T-helper 17 cell (primary cell): Measurements from ENCODE around the gene RNF7. TPM values are rescaled to one million over a fixed set of nuclear protein-coding genes. Genes with fewer than 3 reads are reported as not detected.
"Not testable (repeated sequence)": the region's sequence is repeated elsewhere in the genome, so short reads cannot be mapped to it uniquely, and the experiment has no call there.

ENCODE experiments used
- ATAC-seq: fragments of 150-1000 bp; cut with Tn5 transposase; 2 replicates; pipeline ENCODE4 v1.10.0; 2021; ENCODE audit warnings: mild to moderate bottlenecking, moderate library complexity
- DNase-seq, 3 donors: peaks; one replicate each; pipeline versions ENCODE4 v3.0.0 to v3.0.0-alpha.2; 2020 to 2021
- H3K9me3 ChIP-seq: one replicate; pipeline ENCODE4 v1.7.0; 2013; ENCODE audit warnings: low read length, mild to moderate bottlenecking; ENCODE audit not compliant: control insufficient read depth, poor library complexity, severe bottlenecking
- H3K27ac Mint-ChIP-seq: one replicate; pipeline ENCODE4 v1.8.0; 2022; ENCODE audit warnings: mild to moderate bottlenecking, moderate library complexity, mixed read lengths
- H3K27me3 Mint-ChIP-seq: one replicate; pipeline ENCODE4 v1.8.0; 2022; ENCODE audit warnings: mixed read lengths
- H3K36me3 Mint-ChIP-seq: one replicate; pipeline ENCODE4 v1.8.0; 2022; ENCODE audit warnings: low read depth, mixed read lengths
- H3K4me1 Mint-ChIP-seq: one replicate; pipeline ENCODE4 v1.8.0; 2022; ENCODE audit warnings: mild to moderate bottlenecking, mixed read lengths
- H3K4me3 Mint-ChIP-seq: one replicate; pipeline ENCODE4 v1.8.0; 2022; ENCODE audit warnings: mild to moderate bottlenecking, moderate library complexity, mixed read lengths
- total RNA-seq, 4 donors: library from RNA in 2 of 4; stranded (reverse) in 2 of 4; gene quantifications; one replicate each; pipeline ENCODE4 v1.2.3 and lab custom pipeline; 2022 to 2026

The RNF7 gene
- total RNA-seq, 2 donors from 2014 or later: 58.3 to 68.2 TPM

- no peak for DNase-seq
- Mint-ChIP-seq H3K27me3 (no peaks in the 10 kb centered on the region), H3K4me3 (no peak overlapping the region), H3K27ac (no peak overlapping the region), H3K4me1 (no peaks in the 10 kb centered on the region), H3K36me3 (peaks cover 3% of the 10 kb centered on the region)
- no peak for ATAC-seq
- H3K9me3 ChIP-seq: no peaks in the 10 kb centered on the region
Observed at GRCh38 chr3:141776885-141777284, 38.8 kb downstream of the RNF7 start.

GRCh38 chr3:141777957-141778813, 40.1 kb downstream of the RNF7 start:
- Mint-ChIP-seq H3K27ac (no peak overlapping the region), H3K36me3 (peaks cover 3% of the 10 kb centered on the region), H3K4me1 (peaks cover under 1% of the 10 kb centered on the region), H3K4me3 (no peak overlapping the region), H3K27me3 (no peaks in the 10 kb centered on the region)
- no peak for DNase-seq
- no peaks in the 10 kb centered on the region for H3K9me3 ChIP-seq
- no peak for ATAC-seq

- H3K27ac Mint-ChIP-seq: no peak overlapping the region
- DNase-seq (no peak), ATAC-seq (no peak)
- H3K27me3 Mint-ChIP-seq: no peaks in the 10 kb centered on the region
- no peak overlapping the region for H3K4me3 Mint-ChIP-seq
- H3K36me3 Mint-ChIP-seq: peaks cover 3% of the 10 kb centered on the region
- peaks cover 2% of the 10 kb centered on the region for H3K4me1 Mint-ChIP-seq
- H3K9me3 ChIP-seq: no peaks in the 10 kb centered on the region
Observed at GRCh38 chr3:141779667-141780066, 41.6 kb downstream of the RNF7 start.

GRCh38 chr3:141782386-141782932, 44.4 kb downstream of the RNF7 start:
- peaks cover 3% of the 10 kb centered on the region for H3K36me3 Mint-ChIP-seq
- DNase-seq: no peak
- H3K27ac Mint-ChIP-seq: no peak overlapping the region
- no peaks in the 10 kb centered on the region for H3K9me3 ChIP-seq
- H3K27me3 Mint-ChIP-seq: no peaks in the 10 kb centered on the region
- no peak for ATAC-seq
- H3K4me1 Mint-ChIP-seq: peaks cover 2% of the 10 kb centered on the region
- no peak overlapping the region for H3K4me3 Mint-ChIP-seq

GRCh38 chr3:141783632-141784031, 45.5 kb downstream of the RNF7 start:
- H3K27ac Mint-ChIP-seq: no peak overlapping the region
- ATAC-seq (no peak), DNase-seq (no peak)
- no peaks in the 10 kb centered on the region for H3K9me3 ChIP-seq
- H3K4me3 Mint-ChIP-seq: no peak overlapping the region
- peaks cover 3% of the 10 kb centered on the region for H3K36me3 Mint-ChIP-seq
- no peaks in the 10 kb centered on the region for H3K27me3 Mint-ChIP-seq
- peaks cover 5% of the 10 kb centered on the region for H3K4me1 Mint-ChIP-seq

GRCh38 chr3:141784096-141784495, 46.0 kb downstream of the RNF7 start:
- Mint-ChIP-seq H3K27ac (no peak overlapping the region), H3K27me3 (no peaks in the 10 kb centered on the region), H3K4me3 (no peak overlapping the region), H3K4me1 (peaks cover 5% of the 10 kb centered on the region), H3K36me3 (peaks cover 3% of the 10 kb centered on the region)
- DNase-seq (no peak), ATAC-seq (no peak)
- H3K9me3 ChIP-seq: no peaks in the 10 kb centered on the region

- no peak for DNase-seq
- peaks cover 5% of the 10 kb centered on the region for H3K4me1 Mint-ChIP-seq
- H3K27ac Mint-ChIP-seq: no peak overlapping the region
- peaks cover 3% of the 10 kb centered on the region for H3K36me3 Mint-ChIP-seq
- H3K27me3 Mint-ChIP-seq: no peaks in the 10 kb centered on the region
- no peaks in the 10 kb centered on the region for H3K9me3 ChIP-seq
- ATAC-seq: no peak
- no peak overlapping the region for H3K4me3 Mint-ChIP-seq
Observed at GRCh38 chr3:141784531-141784930, 46.4 kb downstream of the RNF7 start.

- peaks cover 5% of the 10 kb centered on the region for H3K4me1 Mint-ChIP-seq
- H3K9me3 ChIP-seq: no peaks in the 10 kb centered on the region
- no peaks in the 10 kb centered on the region for H3K36me3 Mint-ChIP-seq
- DNase-seq: no peak
- no peaks in the 10 kb centered on the region for H3K27me3 Mint-ChIP-seq
- H3K4me3 Mint-ChIP-seq: peak overlapping the region; percentile 21
- peak overlapping the region; percentile 27 for H3K27ac Mint-ChIP-seq
- no peak for ATAC-seq
Observed at GRCh38 chr3:141788149-141788548, 50.1 kb downstream of the RNF7 start.

- H3K27me3 Mint-ChIP-seq, H3K36me3 Mint-ChIP-seq, H3K9me3 ChIP-seq, H3K27ac Mint-ChIP-seq, H3K4me1 Mint-ChIP-seq, H3K4me3 Mint-ChIP-seq, ATAC-seq, DNase-seq: not testable (repeated sequence)
Observed at GRCh38 chr3:141788750-141789149, 50.7 kb downstream of the RNF7 start.

GRCh38 chr3:141789281-141789680, 51.2 kb downstream of the RNF7 start:
- no peaks in the 10 kb centered on the region for H3K9me3 ChIP-seq
- no peak overlapping the region for H3K27ac Mint-ChIP-seq
- no peaks in the 10 kb centered on the region for H3K27me3 Mint-ChIP-seq
- no peaks in the 10 kb centered on the region for H3K36me3 Mint-ChIP-seq
- ATAC-seq: no peak
- no peak for DNase-seq
- no peak overlapping the region for H3K4me3 Mint-ChIP-seq
- H3K4me1 Mint-ChIP-seq: peaks cover 9% of the 10 kb centered on the region

GRCh38 chr3:141790171-141790570, 52.1 kb downstream of the RNF7 start:
- no peak overlapping the region for H3K4me3 Mint-ChIP-seq
- ATAC-seq (no peak), DNase-seq (no peak)
- H3K27ac Mint-ChIP-seq: no peak overlapping the region
- no peaks in the 10 kb centered on the region for H3K9me3 ChIP-seq
- H3K36me3 Mint-ChIP-seq: no peaks in the 10 kb centered on the region
- no peaks in the 10 kb centered on the region for H3K27me3 Mint-ChIP-seq
- H3K4me1 Mint-ChIP-seq: peaks cover 17% of the 10 kb centered on the region

GRCh38 chr3:141792495-141792894, 54.4 kb downstream of the RNF7 start:
- Mint-ChIP-seq H3K36me3 (no peaks in the 10 kb centered on the region), H3K4me3 (no peak overlapping the region), H3K4me1 (peaks cover 36% of the 10 kb centered on the region), H3K27ac (no peak overlapping the region), H3K27me3 (no peaks in the 10 kb centered on the region)
- ATAC-seq (no peak), DNase-seq (no peak)
- H3K9me3 ChIP-seq: no peaks in the 10 kb centered on the region

- ATAC-seq (no peak), DNase-seq (no peak)
- H3K4me1 Mint-ChIP-seq: peaks cover 36% of the 10 kb centered on the region
- H3K36me3 Mint-ChIP-seq: no peaks in the 10 kb centered on the region
- no peak overlapping the region for H3K4me3 Mint-ChIP-seq
- H3K27me3 Mint-ChIP-seq: no peaks in the 10 kb centered on the region
- H3K9me3 ChIP-seq: no peaks in the 10 kb centered on the region
- peak overlapping the region; percentile 93 for H3K27ac Mint-ChIP-seq
Observed at GRCh38 chr3:141793476-141794260, 55.6 kb downstream of the RNF7 start.
